ENCODE data around the gene ETHE1.

- TF ChIP-seq CTCF (IDR thresholded peaks at IDR 0.05) (no peak), EP300 (IDR thresholded peaks at IDR 0.05) (no peak), POLR2A (IDR thresholded peaks at IDR 0.05) (no peak)
These were observed 49.2 kb upstream of the ETHE1 start for GRCh38 chr19:43575955-43576878.
